Colonic mucosa (tissue), 4 donors: ENCODE measurements around the gene LHFPL3. TPM values are rescaled to one million over a fixed set of nuclear protein-coding genes. Genes with fewer than 3 reads are reported as not detected.
"Not testable (repeated sequence)": the region's sequence is repeated elsewhere in the genome, so short reads cannot be mapped to it uniquely, and the experiment has no call there.

Experiments
- DNase-seq: peaks from one replicate; pipeline ENCODE4 v3.0.0-alpha.2; 2020
- H3K27ac ChIP-seq: fragments of 200-600 bp; one replicate; pipeline ENCODE4 v1.8.0; 2021
- H3K27me3 ChIP-seq: fragments of 200-600 bp; one replicate; pipeline ENCODE4 v1.8.0; 2021
- H3K36me3 ChIP-seq: fragments of 200-600 bp; one replicate; pipeline ENCODE4 v1.8.0; 2021
- H3K4me1 ChIP-seq: fragments of 200-600 bp; one replicate; pipeline ENCODE4 v1.8.0; 2021; ENCODE audit warnings: mild to moderate bottlenecking
- H3K4me3 ChIP-seq: fragments of 200-600 bp; one replicate; pipeline ENCODE4 v1.8.0; 2021
- H3K9ac ChIP-seq, 2 donors: one replicate each; pipeline ENCODE4 v1.7.0; 2013; ENCODE audit warnings: control low read depth in 2 of 2, low read depth in 2 of 2, low read length in 2 of 2
- H3K9me3 ChIP-seq: fragments of 200-600 bp; one replicate; pipeline ENCODE4 v1.8.0; 2021
- CTCF ChIP-seq: fragments of 200-600 bp; IDR thresholded peaks from one replicate; pipeline ENCODE4 v1.8.0; 2022; ENCODE audit warnings: antibody characterized with exemption, mild to moderate bottlenecking
- intact Hi-C: fragments of 100-400 bp; cut with DNase I; formaldehyde crosslinking; loops from one replicate; pipeline ENCODE4 v1.14.1; 2022
- total RNA-seq, 2 donors: library from RNA; stranded (reverse); fragmentation: NEBNext Ultra II Directional in 1 of 2; extraction: Animal tissue kit (Norgen Biotek cat#: 25700) in 1 of 2; gene quantifications; one replicate each; pipeline ENCODE4 v1.2.1, GENCODE V29; 2021
- donor health status: healthy.
- donor health status: DM: no; HTN: no; CAD: no.
- donor health status: DM: no; HTN: no; CAD: no.

Gene LHFPL3
- total RNA-seq, result under 1 TPM; 0.12 to 0.27 TPM

- DNase-seq, result peak; percentile 16
- no peak within 1 kb of the TSS for H3K4me3 ChIP-seq
- H3K4me1 ChIP-seq, result no peaks in the 10 kb centered on the region
- no peaks in the 10 kb centered on the region for H3K9me3 ChIP-seq
- no peak within 1 kb of the TSS for H3K9ac ChIP-seq
- intact Hi-C loops, result no loop called here
- no peak within 1 kb of the TSS for H3K27ac ChIP-seq
- H3K36me3 ChIP-seq, result no peaks in the 10 kb centered on the region
- peaks cover 41% of the 10 kb centered on the region for H3K27me3 ChIP-seq
- TF ChIP-seq CTCF, result no peak
These were observed at the start of gene LHFPL3 for GRCh38 chr7:104328296-104328969. Gene LHFPL3 (plus strand): TSS chr7:104328603.

- H3K4me3 ChIP-seq, H3K9ac ChIP-seq, H3K36me3 ChIP-seq, DNase-seq, H3K9me3 ChIP-seq, H3K4me1 ChIP-seq, H3K27me3 ChIP-seq, intact Hi-C loops, H3K27ac ChIP-seq: not testable (repeated sequence)
These were observed 46.7 kb upstream of the LHFPL3 start for GRCh38 chr7:104281685-104282084.

GRCh38 chr7:104286839-104287238 is 41.6 kb upstream of the LHFPL3 start:
- Histone ChIP-seq H3K4me3 (no peak overlapping the region), H3K9ac (no peak overlapping the region), H3K27ac (no peak overlapping the region), H3K27me3 (no peaks in the 10 kb centered on the region), H3K4me1 (no peaks in the 10 kb centered on the region), H3K9me3 (no peaks in the 10 kb centered on the region), H3K36me3 (no peaks in the 10 kb centered on the region)
- TF ChIP-seq CTCF, result no peak
- DNase-seq, result no peak
- intact Hi-C loops, result no loop called here

- DNase-seq, result no peak
- no peak for TF ChIP-seq CTCF
- H3K9me3 ChIP-seq, result no peaks in the 10 kb centered on the region
- intact Hi-C loops, result no loop called here
- H3K4me3 ChIP-seq, result no peak overlapping the region
- no peak overlapping the region for H3K9ac ChIP-seq
- no peaks in the 10 kb centered on the region for H3K36me3 ChIP-seq
- no peak overlapping the region for H3K27ac ChIP-seq
- no peaks in the 10 kb centered on the region for H3K27me3 ChIP-seq
- H3K4me1 ChIP-seq, result no peaks in the 10 kb centered on the region
These were observed 40.3 kb upstream of the LHFPL3 start for GRCh38 chr7:104288137-104288536.

GRCh38 chr7:104294291-104294690 is 34.1 kb upstream of the LHFPL3 start:
- no peak for DNase-seq
- Histone ChIP-seq H3K9me3 (no peaks in the 10 kb centered on the region), H3K4me1 (no peaks in the 10 kb centered on the region), H3K36me3 (no peaks in the 10 kb centered on the region), H3K27ac (no peak overlapping the region), H3K9ac (no peak overlapping the region), H3K4me3 (no peak overlapping the region), H3K27me3 (no peaks in the 10 kb centered on the region)
- no peak for TF ChIP-seq CTCF
- intact Hi-C loops, result no loop called here

- Histone ChIP-seq H3K4me1 (no peaks in the 10 kb centered on the region), H3K9ac (no peak overlapping the region), H3K27ac (no peak overlapping the region), H3K4me3 (no peak overlapping the region), H3K9me3 (no peaks in the 10 kb centered on the region), H3K27me3 (no peaks in the 10 kb centered on the region), H3K36me3 (no peaks in the 10 kb centered on the region)
- intact Hi-C loops, result no loop called here
- DNase-seq, result no peak
- no peak for TF ChIP-seq CTCF
These were observed 32.1 kb upstream of the LHFPL3 start for GRCh38 chr7:104296266-104296665.
